SK-N-SH (cell line): ENCODE measurements around the gene USP32. TPM values are rescaled to one million over a fixed set of nuclear protein-coding genes. Genes with fewer than 3 reads are reported as not detected.
"Not testable (repeated sequence)": the region's sequence is repeated elsewhere in the genome, so short reads cannot be mapped to it uniquely, and the experiment has no call there.

ENCODE experiments used
- CTCF ChIA-PET: fragments of 300-600, 350-600 bp; formaldehyde crosslinking; extraction: SDS; loops from one replicate; lab custom pipeline; 2021; lab: Yijun Ruan, JAX
- POLR2A ChIA-PET: fragments of 350-600 bp; sonication (Branson Sonifier 250); formaldehyde crosslinking; extraction: SDS; loops from one replicate; lab custom pipeline; 2020; ENCODE audit warnings: antibody characterized with exemption, inconsistent platforms; lab: Yijun Ruan, JAX
- DNase-seq: peaks from one replicate; pipeline ENCODE4 v3.0.0; 2012
- H2AFZ ChIP-seq: fragments of 200-600 bp; sonication (generic); 2 replicates; pipeline ENCODE4 v1.8.1; 2016; ENCODE audit warnings: antibody characterized with exemption, mild to moderate bottlenecking, low read depth
- H3F3A ChIP-seq: fragments of 200-600 bp; sonication (generic); replicated peaks from 2 replicates; pipeline ENCODE3; 2016; ENCODE audit warnings: antibody characterized with exemption, mild to moderate bottlenecking; ENCODE audit not compliant: insufficient read depth
- H3K27ac ChIP-seq, 2 experiments: fragments of 200-500 bp in 1 of 2; fragments of 200-600 bp in 1 of 2; sonication (Bioruptor generic) in 1 of 2; sonication (generic), shearing (Covaris generic) in 1 of 2; 2 replicates each; pipeline versions ENCODE4 v1.5.1 to v1.6.1; 2014 to 2016; ENCODE audit warnings: low read depth in 2 of 2, inconsistent platforms in 1 of 2, low read length in 1 of 2, mild to moderate bottlenecking in 1 of 2, mixed read lengths in 1 of 2
- H3K27me3 ChIP-seq: fragments of 200-600 bp; sonication (generic), shearing (Covaris generic); 2 replicates; pipeline ENCODE4 v1.6.1; 2016; ENCODE audit warnings: mixed run types; ENCODE audit not compliant: insufficient read depth
- H3K36me3 ChIP-seq, 2 experiments: fragments of 200-500 bp in 1 of 2; fragments of 200-600 bp in 1 of 2; sonication (Bioruptor generic) in 1 of 2; sonication (generic) in 1 of 2; replicated peaks in 1 of 2; 2 replicates each; pipeline versions ENCODE3 to v1.5.1; 2014 to 2016; ENCODE audit warnings: low read length in 1 of 2, mild to moderate bottlenecking in 1 of 2; ENCODE audit not compliant: insufficient read depth in 2 of 2, control insufficient read depth in 1 of 2
- H3K4me1 ChIP-seq, 2 experiments: fragments of 200-500 bp in 1 of 2; fragments of 200-600 bp in 1 of 2; sonication (Bioruptor generic) in 1 of 2; sonication (generic), shearing (Covaris generic) in 1 of 2; 2 replicates each; pipeline versions ENCODE4 v1.5.1 to v1.6.1; 2014 to 2016; ENCODE audit warnings: low read depth in 1 of 2, low read length in 1 of 2, mixed run types in 1 of 2; ENCODE audit not compliant: insufficient read depth in 2 of 2, control insufficient read depth in 1 of 2
- H3K4me2 ChIP-seq: fragments of 200-600 bp; sonication (generic), shearing (Covaris generic); 2 replicates; pipeline ENCODE4 v1.6.1; 2017; ENCODE audit warnings: mixed run types
- H3K4me3 ChIP-seq, 2 experiments: fragments of 200-500 bp in 1 of 2; fragments of 200-600 bp in 1 of 2; sonication (Bioruptor generic) in 1 of 2; sonication (generic), shearing (Covaris generic) in 1 of 2; 2 replicates each; pipeline versions ENCODE4 v1.5.1 to v1.8.1; 2014 to 2016; ENCODE audit warnings: low read depth in 2 of 2, inconsistent platforms in 1 of 2, low read length in 1 of 2, mild to moderate bottlenecking in 1 of 2, mixed read lengths in 1 of 2, moderate library complexity in 1 of 2
- H3K79me2 ChIP-seq: fragments of 200-600 bp; sonication (generic); 2 replicates; pipeline ENCODE4 v1.8.1; 2017; ENCODE audit warnings: mild to moderate bottlenecking; ENCODE audit not compliant: insufficient read depth
- H3K9ac ChIP-seq: fragments of 200-600 bp; sonication (generic); 2 replicates; pipeline ENCODE4 v1.6.1; 2017; ENCODE audit warnings: mixed run types
- H3K9me2 ChIP-seq: fragments of 200-600 bp; sonication (generic); 2 replicates; pipeline ENCODE4 v1.6.1; 2017; ENCODE audit warnings: mixed run types
- H3K9me3 ChIP-seq: fragments of 200-600 bp; sonication (generic); 2 replicates; pipeline ENCODE4 v1.6.1; 2017; ENCODE audit warnings: mixed run types, mild to moderate bottlenecking, moderate library complexity
- H4K20me1 ChIP-seq: fragments of 200-600 bp; sonication (generic); 2 replicates; pipeline ENCODE4 v1.6.1; 2017; ENCODE audit warnings: mild to moderate bottlenecking, mixed run types; ENCODE audit not compliant: insufficient read depth
- MAX ChIP-seq: IDR thresholded peaks from 2 replicates; pipeline ENCODE4 v1.4.0; 2012; ENCODE audit warnings: low read depth
- MXI1 ChIP-seq: IDR thresholded peaks from 2 replicates; pipeline ENCODE4 v1.6.1; 2012; ENCODE audit warnings: mild to moderate bottlenecking, low read depth, low read length, improper control_type of control experiment
- RAD21 ChIP-seq: IDR thresholded peaks from 2 replicates; pipeline ENCODE4 v1.6.1; 2012; ENCODE audit warnings: mild to moderate bottlenecking, low read length
- SIN3A ChIP-seq: IDR thresholded peaks from 2 replicates; pipeline ENCODE4 v1.6.1; 2012; ENCODE audit warnings: low read depth, mild to moderate bottlenecking, low read length, moderate library complexity, borderline replicate concordance
- TAF1 ChIP-seq: IDR thresholded peaks from 2 replicates; pipeline ENCODE4 v1.6.1; 2012; ENCODE audit warnings: low read depth, mild to moderate bottlenecking, low read length, moderate library complexity, borderline replicate concordance
- WGBS: methylation state at CpG from one replicate; pipeline ENCODE4 v1.1.6; 2017; ENCODE audit warnings: low lambda C conversion rate; 5-methylcytosine and 5-hydroxymethylcytosine counted together
- polyA plus RNA-seq, 3 experiments: library from polyadenylated mRNA; depleted of rRNA; stranded (reverse); fragments of >200 nt; gene quantifications; 2 replicates each; pipeline ENCODE4 v1.2.3, GENCODE V29; 2012

The USP32 gene
- polyA plus RNA-seq, 1 of the 3 experiments (the other 2 are of a cell fraction): 25.6 TPM

GRCh38 chr17:60205782-60206181, 186.2 kb downstream of the USP32 start:
- H2AFZ ChIP-seq, H3K79me2 ChIP-seq, H3K4me2 ChIP-seq, H3F3A ChIP-seq, H3K9ac ChIP-seq, H3K9me3 ChIP-seq, H4K20me1 ChIP-seq, H3K9me2 ChIP-seq, POLR2A ChIA-PET, H3K27me3 ChIP-seq, DNase-seq, H3K4me3 ChIP-seq, H3K4me1 ChIP-seq, H3K27ac ChIP-seq: not testable (repeated sequence)
- CTCF ChIA-PET: interaction anchor here (0.6 kb wide), 1 partner anchor 34 kb away, joined by 3 read pairs; no protein-coding TSS in a partner anchor
- peaks cover 5 to 43% of the 10 kb centered on the region in 2 experiments for H3K36me3 ChIP-seq

- H3K4me3 ChIP-seq, H3K27me3 ChIP-seq, DNase-seq, H3K4me2 ChIP-seq, H2AFZ ChIP-seq, H3K79me2 ChIP-seq, H3K9ac ChIP-seq, H3K4me1 ChIP-seq, H3F3A ChIP-seq, H4K20me1 ChIP-seq, POLR2A ChIA-PET, H3K9me3 ChIP-seq, H3K9me2 ChIP-seq, H3K27ac ChIP-seq: not testable (repeated sequence)
- CTCF ChIA-PET: interaction anchor here (0.8 to 1.7 kb wide), 5 partner anchors 8 to 223 kb away, joined by 3 to 10 read pairs (median 3); partner anchors contain the start of gene CHCT1
- WGBS: 90% methylated on average over 1 of the region's 1 CpG
- peaks cover 21 to 40% of the 10 kb centered on the region in 2 experiments for H3K36me3 ChIP-seq
These were observed 193.3 kb downstream of the USP32 start for GRCh38 chr17:60198630-60199029.

GRCh38 chr17:60194141-60194540, 197.8 kb downstream of the USP32 start:
- H3K79me2 ChIP-seq, H3K9me3 ChIP-seq, H3K4me1 ChIP-seq, H3F3A ChIP-seq, H3K9me2 ChIP-seq, H3K27me3 ChIP-seq, DNase-seq, H3K9ac ChIP-seq, POLR2A ChIA-PET, H3K4me2 ChIP-seq, H3K27ac ChIP-seq, H3K4me3 ChIP-seq, H4K20me1 ChIP-seq, H2AFZ ChIP-seq: not testable (repeated sequence)
- 93% methylated on average over 4 of the region's 4 CpGs for WGBS
- CTCF ChIA-PET: interaction anchor here (1.8 to 2.1 kb wide), 2 partner anchors 37 to 51 kb away, joined by 5 to 12 read pairs; no protein-coding TSS in a partner anchor
- H3K36me3 ChIP-seq: peaks cover 45 to 69% of the 10 kb centered on the region in 2 experiments

- Histone ChIP-seq H3K4me3 (no peak overlapping the region), H4K20me1 (no peaks in the 10 kb centered on the region), H3K79me2 (no peaks in the 10 kb centered on the region), H3K9me2 (no peaks in the 10 kb centered on the region), H3K9me3 (no peaks in the 10 kb centered on the region), H3K36me3 (peaks cover 45 to 76% of the 10 kb centered on the region in 2 experiments), H3K4me2 (no peak overlapping the region), H3K27me3 (no peaks in the 10 kb centered on the region), H3K9ac (no peak overlapping the region), H3F3A (peaks cover 6% of the 10 kb centered on the region), H3K27ac (no peak overlapping the region), H2AFZ (no peak overlapping the region), H3K4me1 (peaks cover 0 to 5% of the 10 kb centered on the region in 2 experiments; a peak in 2 of 4 replicates)
- no peak for DNase-seq
- ChIA-PET POLR2A (no interaction called here), CTCF (interaction anchor here (1.1 to 2.1 kb wide), 4 partner anchors 14 to 61 kb away, joined by 3 to 12 read pairs (median 4); no protein-coding TSS in a partner anchor)
- WGBS: 86% methylated on average over 2 of the region's 2 CpGs
- TF ChIP-seq MAX (no peak), SIN3A (no peak), RAD21 (no peak), MXI1 (no peak), TAF1 (no peak)
These were observed 198.5 kb downstream of the USP32 start for GRCh38 chr17:60193482-60193881.
